Stimulated activated naive CD8-positive, alpha-beta T cell treated with anti-CD3 and anti-CD28 coated beads, Interleukin-15, Interleukin-2, amounts not matched to agents 100 U/mL and 50 U/mL, for 24 hours (primary cell): ENCODE data around the gene SLC23A2.
"Not testable (repeated sequence)": the region's sequence is repeated elsewhere in the genome, so short reads cannot be mapped to it uniquely, and the experiment has no call there.

Source experiments
- ATAC-seq: fragments of 150-1000 bp; cut with Tn5 transposase; one replicate; pipeline ENCODE4 v1.10.0; 2021
- DNase-seq: peaks from one replicate; pipeline ENCODE4 v3.0.0; 2021

Gene SLC23A2

GRCh38 chr20:5005326-5005725, 4.0 kb upstream of the SLC23A2 start:
- DNase-seq (no peak), ATAC-seq (no peak)

GRCh38 chr20:5004825-5005224, 3.5 kb upstream of the SLC23A2 start:
- not testable (repeated sequence) for ATAC-seq, DNase-seq

DNA sequence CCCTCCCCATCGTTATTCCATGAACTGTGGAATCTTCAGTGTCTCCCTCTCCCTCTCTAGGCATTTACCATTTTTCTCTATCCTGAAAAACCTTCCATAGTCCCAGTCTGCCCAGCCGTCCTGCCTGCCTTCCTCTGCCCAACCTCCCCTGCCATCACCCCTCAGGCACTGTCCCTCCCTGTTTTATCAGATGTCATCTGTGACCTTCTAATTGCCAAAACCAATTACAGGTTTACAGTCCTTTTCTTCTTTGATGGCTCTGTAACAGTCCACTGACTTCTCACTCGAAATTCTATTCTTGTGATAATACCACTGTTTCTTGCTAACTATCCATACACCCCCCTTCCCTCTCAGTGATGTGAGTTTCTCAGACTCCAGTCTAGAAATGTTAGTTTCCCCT, 2.3 kb upstream of the SLC23A2 start:
- no peak for ATAC-seq
- no peak for DNase-seq

- ATAC-seq (no peak), DNase-seq (peak; percentile 10)
Observed at GRCh38 chr20:5002077-5002413, 735 bp upstream of the SLC23A2 start.

- peak; percentile 42 for ATAC-seq
- peak; percentile 45 for DNase-seq
Observed at GRCh38 chr20:5000263-5001173, 792 bp downstream of the SLC23A2 start.

- ATAC-seq, result no peak
- no peak for DNase-seq
Observed at GRCh38 chr20:4999788-5000187, 1.5 kb downstream of the SLC23A2 start.

GRCh38 chr20:4998160-4998651, 3.1 kb downstream of the SLC23A2 start:
- DNase-seq, result no peak
- no peak for ATAC-seq

DNA sequence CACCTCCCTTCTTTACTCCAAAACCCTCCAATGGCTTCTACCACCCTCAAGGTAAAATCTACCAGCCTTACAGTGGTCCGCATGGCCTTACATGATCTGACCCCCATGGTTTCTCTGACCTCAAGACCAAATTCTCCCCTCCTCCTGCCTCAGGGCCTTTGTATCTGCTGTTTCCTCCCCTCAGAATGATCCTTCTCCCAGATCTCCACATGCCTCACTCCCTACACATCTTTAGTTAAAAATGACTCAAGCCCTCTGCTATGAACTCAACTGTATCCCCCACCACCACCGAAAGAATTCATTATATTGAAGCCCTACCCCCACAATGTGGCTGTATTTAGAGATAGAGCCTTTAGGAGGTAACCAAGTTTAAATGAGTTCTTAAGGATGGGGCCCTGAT, 4.1 kb downstream of the SLC23A2 start:
- no peak for DNase-seq

DNA sequence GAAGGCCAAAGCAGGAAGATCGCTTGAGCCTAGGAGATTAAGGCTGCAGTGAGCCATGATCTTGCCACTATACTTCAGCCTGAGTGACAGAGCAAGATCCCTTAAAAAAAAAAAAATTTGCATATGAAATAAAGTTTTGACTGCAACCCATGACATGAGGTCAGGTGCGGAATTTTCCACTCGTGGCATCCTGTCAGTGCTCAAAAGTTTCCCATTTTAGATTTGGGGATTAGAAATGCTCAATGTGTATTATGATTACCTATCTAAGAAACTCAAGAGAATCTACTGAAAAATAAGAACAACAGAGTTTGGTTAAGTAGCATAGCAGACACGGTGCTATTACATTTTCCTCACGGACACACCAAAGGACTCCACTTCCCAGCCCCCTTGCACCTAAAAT, 11.7 kb downstream of the SLC23A2 start:
- peak; percentile 35 for DNase-seq
- ATAC-seq, result peak; percentile 69

More for the DNA sequence above, 4.1 kb downstream of the SLC23A2 start:
- no peak for ATAC-seq

DNA sequence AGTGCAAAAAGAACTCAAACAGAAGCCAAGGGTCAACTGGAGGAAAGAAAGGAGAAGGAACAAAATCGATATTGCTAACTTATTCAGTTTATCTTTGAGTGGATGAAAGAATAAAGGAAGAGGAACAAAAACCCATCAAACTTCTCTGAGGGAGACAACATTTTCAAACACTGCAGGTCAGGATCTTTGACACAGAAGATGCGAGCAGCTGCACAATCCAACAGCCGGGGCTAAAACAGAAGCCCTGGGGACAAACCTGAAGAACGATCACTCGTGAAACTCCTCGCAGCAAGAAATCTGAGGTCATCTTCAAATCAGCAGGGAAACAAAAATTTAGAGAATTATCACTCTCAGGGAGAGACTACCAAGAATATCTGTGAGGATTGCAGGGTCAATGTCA, 14.2 kb downstream of the SLC23A2 start:
- ATAC-seq, result no peak
- DNase-seq, result no peak

DNA sequence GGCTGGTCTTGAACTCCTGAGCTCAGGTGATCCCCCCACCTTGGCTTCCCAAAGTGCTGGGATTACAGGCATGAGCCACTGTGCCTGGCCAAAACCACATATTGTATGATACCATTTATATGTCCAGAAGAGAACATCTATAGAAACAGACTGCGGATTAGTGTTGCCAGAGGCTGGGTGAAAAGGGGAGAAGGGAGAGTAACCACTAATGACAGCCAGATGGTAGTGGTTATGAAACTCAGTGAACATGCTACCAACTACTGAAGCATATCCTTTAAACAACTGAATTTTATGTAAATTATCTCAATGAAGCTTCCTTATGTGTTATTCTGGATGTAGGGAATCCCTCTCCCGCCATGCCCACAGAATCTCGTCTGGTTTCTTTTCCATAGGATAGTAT, 15.7 kb downstream of the SLC23A2 start:
- DNase-seq (no peak), ATAC-seq (no peak)

DNA sequence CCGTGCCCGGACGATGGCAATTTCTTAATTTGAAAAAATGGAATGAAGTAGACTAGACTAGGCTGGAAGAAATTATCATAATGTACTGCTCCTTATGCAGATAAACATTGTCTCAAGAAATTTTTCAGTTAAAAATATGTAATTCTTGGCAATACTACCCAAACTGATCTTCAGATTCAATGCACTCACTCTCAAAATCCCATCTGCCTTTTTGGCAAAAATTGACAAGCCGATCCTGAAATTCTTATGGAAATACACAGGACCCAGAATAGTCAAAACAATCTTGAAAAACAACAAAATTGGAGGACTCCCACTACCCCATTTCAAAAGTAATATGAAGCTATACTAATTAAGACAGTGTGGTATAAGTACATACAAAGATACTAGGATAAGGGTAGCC, 19.0 kb downstream of the SLC23A2 start:
- DNase-seq, result no peak
- no peak for ATAC-seq

DNA sequence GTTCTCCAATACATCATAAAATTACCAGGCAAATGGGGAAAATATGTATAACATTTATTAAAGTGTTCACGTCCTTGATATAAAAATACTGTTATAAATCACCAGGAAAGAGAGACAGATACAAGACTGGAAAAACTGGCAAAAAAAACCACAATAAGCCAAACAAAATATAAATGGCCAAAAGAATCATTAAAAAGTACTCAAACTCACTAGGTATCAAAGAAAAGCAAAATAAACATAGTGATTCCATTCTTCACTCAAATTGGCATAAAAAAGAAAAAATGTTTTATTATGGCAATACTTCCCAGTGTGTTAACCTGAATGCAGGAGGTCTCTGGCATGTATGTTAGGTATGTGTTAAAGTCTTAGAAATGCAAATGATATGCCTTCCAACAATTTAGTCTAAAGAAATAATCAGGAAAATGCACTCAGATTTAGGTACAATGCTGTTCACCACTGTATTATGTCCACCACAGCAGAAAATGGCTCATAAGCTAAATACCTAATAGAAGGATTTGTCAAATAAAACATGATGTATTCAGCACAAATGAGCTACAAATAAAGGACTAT, 21.4 kb downstream of the SLC23A2 start:
- no peak for ATAC-seq

DNA sequence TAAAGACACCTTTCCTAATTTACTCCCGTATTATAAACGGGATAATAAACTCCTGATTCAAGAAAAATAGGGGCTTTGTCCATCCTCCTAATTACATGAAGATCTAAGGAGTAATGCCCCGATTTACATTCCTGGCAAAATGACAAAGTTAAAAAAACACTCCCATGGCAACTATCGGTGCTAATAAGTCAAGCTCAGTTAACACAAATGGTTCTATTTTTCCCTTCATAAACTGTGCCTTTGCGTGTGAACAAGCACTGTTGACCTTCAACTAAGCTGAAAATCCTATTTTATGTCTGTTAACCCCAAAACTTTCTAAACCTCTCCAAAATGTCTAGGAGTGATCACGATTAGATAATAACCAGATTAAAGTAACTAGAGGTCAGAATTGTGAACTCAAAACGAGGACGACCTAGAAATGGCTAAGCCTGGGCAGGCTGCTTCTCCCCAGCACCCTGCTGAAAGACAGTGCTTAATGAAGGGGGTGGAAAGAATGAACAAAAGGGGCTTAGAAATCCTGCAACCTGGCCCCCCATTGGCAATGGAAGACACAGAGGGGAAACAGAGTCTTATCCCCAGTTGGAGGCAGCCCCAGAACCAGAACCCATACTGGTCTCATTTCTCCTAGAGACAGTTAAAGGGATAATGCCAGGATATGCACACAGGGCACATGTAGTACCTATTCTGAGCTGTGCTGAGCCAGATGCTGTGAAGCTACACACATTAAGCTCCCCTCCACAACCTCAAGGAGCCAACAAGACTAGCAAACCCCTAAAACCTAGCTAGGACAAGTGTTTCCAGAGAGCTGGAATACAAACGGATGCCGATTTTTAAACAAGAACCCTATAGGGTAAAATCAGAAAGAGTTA, 23.0 kb downstream of the SLC23A2 start:
- no peak for ATAC-seq

More for the DNA sequence above, 21.4 kb downstream of the SLC23A2 start:
- no peak for DNase-seq

DNA sequence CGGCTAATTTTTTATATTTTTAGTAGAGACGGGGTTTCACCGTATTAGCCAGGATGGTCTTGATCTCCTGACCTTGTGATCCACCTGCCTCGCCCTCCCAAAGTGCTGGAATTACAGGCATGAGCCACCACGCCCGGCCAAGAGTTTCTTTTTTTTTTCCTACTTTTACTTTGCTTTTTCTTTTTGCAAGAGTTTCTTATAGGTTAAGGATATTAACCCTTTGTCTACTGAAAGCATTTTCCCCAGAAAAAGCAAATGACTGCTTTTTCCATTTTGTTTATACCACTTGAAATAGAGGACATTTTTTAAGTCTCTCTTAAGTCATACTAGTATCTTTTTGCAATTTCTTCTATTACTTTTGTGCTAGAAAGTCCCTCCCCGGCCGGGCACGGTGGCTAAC, 25.3 kb downstream of the SLC23A2 start:
- not testable (repeated sequence) for DNase-seq, ATAC-seq

More for the DNA sequence above, 23.0 kb downstream of the SLC23A2 start:
- no peak for DNase-seq

DNA sequence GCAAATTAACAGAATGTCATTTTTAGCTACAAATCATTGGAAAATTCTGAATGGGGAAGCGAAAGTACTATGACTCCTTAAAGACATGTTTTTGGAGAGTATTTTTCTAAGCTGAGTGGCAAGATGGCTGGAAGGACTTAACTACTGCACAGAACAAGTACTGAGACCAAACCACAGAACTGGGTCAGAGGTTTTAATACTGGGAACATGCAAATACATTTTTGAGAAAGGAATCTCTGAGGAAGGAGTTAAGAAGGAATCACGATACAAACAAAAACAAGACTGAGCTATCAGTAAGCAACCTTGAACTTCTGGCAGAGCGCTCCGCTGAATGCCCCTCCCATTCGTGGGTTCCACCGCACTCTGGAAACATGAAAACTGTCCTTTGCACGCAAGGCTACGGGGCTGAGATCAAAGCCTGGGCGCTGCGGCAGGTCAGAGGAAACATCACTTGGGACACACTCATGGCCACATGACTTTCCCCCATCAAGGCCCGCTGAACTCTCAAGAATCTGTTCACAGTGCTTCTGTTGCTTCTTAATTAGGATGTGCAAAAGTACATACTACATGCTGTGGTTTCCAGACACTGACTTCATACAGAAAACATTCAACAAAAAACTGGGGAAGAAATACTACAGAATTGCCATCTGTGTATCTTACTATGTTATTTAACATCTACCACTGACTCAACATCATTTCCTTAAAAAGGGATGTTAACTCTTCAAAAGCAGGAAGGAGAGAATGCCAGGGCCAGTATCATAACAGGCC, 27.8 kb downstream of the SLC23A2 start:
- ATAC-seq, result peak; percentile 85
- peak; percentile 66 for DNase-seq

DNA sequence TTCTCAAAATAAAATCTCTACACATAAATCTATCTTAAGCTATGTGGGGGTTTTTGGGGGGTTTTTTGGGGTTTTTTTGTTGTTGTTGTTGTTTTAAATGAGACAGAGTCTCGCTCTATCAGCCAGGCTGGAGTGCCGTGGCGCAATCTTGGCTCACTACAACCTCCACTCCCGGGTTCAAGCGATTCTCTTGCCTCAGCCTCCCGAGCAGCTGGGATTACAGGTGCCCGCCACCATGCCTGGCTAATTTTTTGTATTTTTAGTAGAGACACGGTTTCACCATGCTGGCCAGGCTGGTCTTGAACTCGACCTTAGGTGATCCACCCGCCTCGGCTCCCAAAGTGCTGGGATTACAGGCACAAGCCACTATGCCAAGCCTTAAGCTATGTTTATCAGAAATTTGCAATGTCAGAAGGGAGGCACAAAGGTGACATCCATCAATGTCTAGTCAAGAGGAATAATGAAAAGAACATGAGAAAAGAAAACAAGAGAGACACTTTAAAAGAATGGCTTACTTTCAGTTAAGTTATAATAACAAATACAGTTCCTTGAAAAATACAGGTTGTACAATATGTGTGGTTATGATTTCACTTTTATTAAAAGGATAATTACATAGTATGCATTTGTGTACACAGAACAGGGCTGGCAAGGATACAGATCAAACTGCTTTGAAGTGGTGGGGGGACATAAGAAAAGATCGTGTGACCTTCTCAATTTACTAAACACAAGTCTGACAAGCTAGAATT, 28.6 kb downstream of the SLC23A2 start:
- ATAC-seq (no peak), DNase-seq (no peak)

- DNase-seq, result no peak
- no peak for ATAC-seq
Observed at GRCh38 chr20:4971064-4971463, 30.2 kb downstream of the SLC23A2 start.

GRCh38 chr20:4967752-4968477, 33.4 kb downstream of the SLC23A2 start:
- DNase-seq, result no peak
- no peak for ATAC-seq
